ENCODE results near the gene ATP6V0A4.

GRCh38 chr7:138753150-138753518 lies 44.9 kb downstream of the ATP6V0A4 start:
- no peak for TF ChIP-seq POLR2AphosphoS5 (IDR thresholded peaks at IDR 0.05; ENCODE audit: low read depth, low read length)
- no peak for TF ChIP-seq FOXP2 (optimal IDR thresholded peaks at IDR 0.05; ENCODE audit: borderline replicate concordance, extremely low read depth, extremely low read length, insufficient read depth)
- TF ChIP-seq TAF1 (IDR thresholded peaks at IDR 0.05; ENCODE audit: borderline replicate concordance, insufficient read depth, low read length): no peak
- no peak for TF ChIP-seq SIN3A (IDR thresholded peaks at IDR 0.05; ENCODE audit: borderline replicate concordance, insufficient read depth, low read length)
